Esophagus squamous epithelium (tissue), 5 donors: ENCODE results near the gene AMY1B. TPM values are rescaled to one million over a fixed set of nuclear protein-coding genes. Genes with fewer than 3 reads are reported as not detected.
"Not testable (repeated sequence)": the region's sequence is repeated elsewhere in the genome, so short reads cannot be mapped to it uniquely, and the experiment has no call there.

Experiments
- DNase-seq: peaks from one replicate; lab custom pipeline; 2025; lab: John Stamatoyannopoulos, UW
- H3K27ac ChIP-seq, 4 donors: fragments of 200-600 bp; sonication (generic); one replicate each; pipeline ENCODE4 v1.5.1; 2016 to 2019; ENCODE audit warnings: mild to moderate bottlenecking in 1 of 4
- H3K27me3 ChIP-seq, 4 donors: fragments of 200-600 bp; sonication (generic); 1 replicate in 3 of 4; 2 replicates in 1 of 4; pipeline versions ENCODE4 v1.5.1 to v1.6.0; 2017 to 2021; ENCODE audit warnings: antibody characterized with exemption in 1 of 4
- H3K36me3 ChIP-seq, 3 donors: fragments of 200-600 bp; sonication (generic); one replicate each; pipeline ENCODE4 v1.5.1; 2016 to 2019
- H3K4me1 ChIP-seq, 3 donors: fragments of 200-600 bp; sonication (generic); one replicate each; pipeline ENCODE4 v1.5.1; 2017 to 2019
- H3K4me3 ChIP-seq, 4 donors: fragments of 200-600 bp; sonication (generic); 1 replicate in 3 of 4; 2 replicates in 1 of 4; pipeline ENCODE4 v1.5.1; 2016 to 2019; ENCODE audit warnings: mild to moderate bottlenecking in 2 of 4, moderate library complexity in 1 of 4
- H3K9me3 ChIP-seq, 3 donors: fragments of 200-600 bp; sonication (generic); one replicate each; pipeline ENCODE4 v1.5.1; 2016 to 2019
- WGBS, 2 donors: methylation state at CpG; one replicate each; pipeline ENCODE4 v1.1.5; 2018; 5-methylcytosine and 5-hydroxymethylcytosine counted together
- intact Hi-C: fragments of 100-400 bp; cut with DNase I; formaldehyde crosslinking; loops from one replicate; pipeline ENCODE4 v1.15.0; 2022
- small RNA-seq, 4 donors: library from RNA; depleted of rRNA; stranded (forward); fragments of <200 nt; gene quantifications; one replicate each; pipeline ENCODE3, GENCODE V24; 2016
- total RNA-seq, 4 donors: library from RNA; depleted of rRNA; stranded (reverse); fragments of >200 nt; gene quantifications; one replicate each; pipeline ENCODE4 v1.1.0, GENCODE V29; 2016
- donor health status: DM: yes; HTN: yes; CAD: no.

AMY1B gene
- total RNA-seq, 4 donors from 2014 or later = not detected

GRCh38 chr1:103654133-103654532 lies 41.9 kb downstream of the AMY1B start:
- H3K27me3 ChIP-seq, H3K27ac ChIP-seq, H3K9me3 ChIP-seq, H3K36me3 ChIP-seq, H3K4me1 ChIP-seq, DNase-seq, H3K4me3 ChIP-seq, intact Hi-C loops: not testable (repeated sequence)
- WGBS, 2 donors = no CpG with 5 or more reads among the region's 6 CpGs

- no CpG with 5 or more reads among the region's 4 CpGs for WGBS, 2 donors
- DNase-seq = not testable (repeated sequence)
These were observed 45.1 kb downstream of the AMY1B start for GRCh38 chr1:103650889-103651288.

GRCh38 chr1:103650305-103650704 lies 45.7 kb downstream of the AMY1B start:
- DNase-seq, H3K36me3 ChIP-seq, H3K9me3 ChIP-seq, intact Hi-C loops, H3K27me3 ChIP-seq, H3K4me1 ChIP-seq, H3K27ac ChIP-seq, H3K4me3 ChIP-seq: not testable (repeated sequence)
- WGBS, 2 donors = no CpG with 5 or more reads among the region's 3 CpGs

More at GRCh38 chr1:103650889-103651288, 45.1 kb downstream of the AMY1B start:
- H3K4me3 ChIP-seq, intact Hi-C loops, H3K36me3 ChIP-seq, H3K27ac ChIP-seq, H3K27me3 ChIP-seq, H3K4me1 ChIP-seq, H3K9me3 ChIP-seq: not testable (repeated sequence)

GRCh38 chr1:103643908-103644307 lies 52.1 kb downstream of the AMY1B start:
- H3K9me3 ChIP-seq, H3K4me1 ChIP-seq, H3K36me3 ChIP-seq, H3K27ac ChIP-seq, H3K4me3 ChIP-seq, DNase-seq, intact Hi-C loops, H3K27me3 ChIP-seq: not testable (repeated sequence)
- WGBS, 2 donors = no CpG with 5 or more reads among the region's 3 CpGs

GRCh38 chr1:103641194-103641593 lies 54.8 kb downstream of the AMY1B start:
- H3K4me3 ChIP-seq, H3K4me1 ChIP-seq, H3K36me3 ChIP-seq, H3K27ac ChIP-seq, H3K9me3 ChIP-seq, H3K27me3 ChIP-seq, intact Hi-C loops, DNase-seq: not testable (repeated sequence)
- no CpG with 5 or more reads among the region's 3 CpGs for WGBS, 2 donors

Small RNA genes within 50 kb of the gene (small RNA-seq; reads per million reads assigned to genes)
- 0 reads per million in 4 donors for gene AC105272.1

Other genes starting within 250 kb of the AMY1B start
- 10 to 100 TPM in 3 of 4 donors, 1 to 10 TPM in 1; 8.8 to 34.7 (median 12.9) TPM for gene RNPC3, start 170.5 kb downstream of the AMY1B start, total RNA-seq
- gene AMY2B, start 124.6 kb downstream of the AMY1B start, total RNA-seq = 10 to 100 TPM in 1 of 4 donors, 1 to 10 TPM in 3; 3.1 to 39.5 (median 4.7) TPM
- 1 to 10 TPM in 1 of 4 donors, not detected in 3; 3.2 TPM for gene AMY2A, start 78.8 kb downstream of the AMY1B start, total RNA-seq
- gene AMY1A, start 40.5 kb downstream of the AMY1B start, total RNA-seq = not detected
- gene AMY1C, start 53.7 kb upstream of the AMY1B start, total RNA-seq = not detected